GM10266 (cell line): Measurements from ENCODE around the gene HIF1AN.

Experiments used
- DNase-seq: peaks from one replicate; pipeline ENCODE4 v3.0.0; 2012; ENCODE audit errors: extremely low spot score
- CTCF ChIP-seq: IDR thresholded peaks from 2 replicates; pipeline ENCODE4 v1.5.1; 2012; ENCODE audit warnings: mild to moderate bottlenecking, low read depth; ENCODE audit not compliant: control insufficient read depth, insufficient read depth; ENCODE audit errors: missing control alignments

Gene HIF1AN

GRCh38 chr10:100575585-100576281 lies 40.0 kb downstream of the HIF1AN start:
- DNase-seq: no peak

GRCh38 chr10:100576282-100576635 lies 40.5 kb downstream of the HIF1AN start:
- no peak for TF ChIP-seq CTCF
- no peak for DNase-seq

More at GRCh38 chr10:100575585-100576281, 40.0 kb downstream of the HIF1AN start:
- TF ChIP-seq CTCF: no peak

GRCh38 chr10:100579261-100580090 lies 43.7 kb downstream of the HIF1AN start:
- no peak for TF ChIP-seq CTCF
- no peak for DNase-seq

GRCh38 chr10:100586959-100587358 lies 51.2 kb downstream of the HIF1AN start:
- no peak for TF ChIP-seq CTCF
- DNase-seq: no peak

GRCh38 chr10:100598166-100598565 lies 62.4 kb downstream of the HIF1AN start:
- no peak for DNase-seq
- no peak for TF ChIP-seq CTCF

GRCh38 chr10:100600218-100600617 lies 64.5 kb downstream of the HIF1AN start:
- DNase-seq: no peak
- no peak for TF ChIP-seq CTCF

GRCh38 chr10:100607439-100607838 lies 71.7 kb downstream of the HIF1AN start:
- no peak for DNase-seq
- no peak for TF ChIP-seq CTCF
